Epithelial cell of prostate (primary cell): ENCODE measurements around the gene SV2B.

Experiments used
- DNase-seq: peaks from one replicate; pipeline ENCODE4 v3.0.0-alpha.2; 2011; ENCODE audit warnings: low read depth, low spot score
- H3K27ac ChIP-seq: fragments of 450-650 bp; 2 replicates; pipeline ENCODE4 v1.5.1; 2017; ENCODE audit warnings: mild to moderate bottlenecking

SV2B gene

DNA sequence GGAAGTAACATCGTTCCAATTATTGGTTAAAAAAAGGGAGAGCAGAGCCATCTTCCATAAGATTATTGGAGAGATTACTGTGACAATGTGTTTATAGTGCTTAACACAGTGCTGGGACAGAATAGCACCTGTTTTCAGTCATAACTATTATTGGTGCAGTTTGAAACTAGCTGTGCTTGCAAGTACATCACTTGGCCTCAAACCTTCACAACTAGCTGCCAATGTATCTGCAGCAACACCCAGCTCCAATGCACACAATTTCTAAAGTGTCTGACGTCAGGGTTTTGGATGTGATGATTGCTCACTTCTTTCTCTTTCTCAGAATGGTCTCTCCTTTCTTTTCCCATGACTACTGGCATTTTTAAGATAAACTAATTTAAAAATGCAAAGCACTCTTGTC, 246.2 kb downstream of the SV2B start:
- H3K27ac ChIP-seq, result no peak overlapping the region
- no peak for DNase-seq

DNA sequence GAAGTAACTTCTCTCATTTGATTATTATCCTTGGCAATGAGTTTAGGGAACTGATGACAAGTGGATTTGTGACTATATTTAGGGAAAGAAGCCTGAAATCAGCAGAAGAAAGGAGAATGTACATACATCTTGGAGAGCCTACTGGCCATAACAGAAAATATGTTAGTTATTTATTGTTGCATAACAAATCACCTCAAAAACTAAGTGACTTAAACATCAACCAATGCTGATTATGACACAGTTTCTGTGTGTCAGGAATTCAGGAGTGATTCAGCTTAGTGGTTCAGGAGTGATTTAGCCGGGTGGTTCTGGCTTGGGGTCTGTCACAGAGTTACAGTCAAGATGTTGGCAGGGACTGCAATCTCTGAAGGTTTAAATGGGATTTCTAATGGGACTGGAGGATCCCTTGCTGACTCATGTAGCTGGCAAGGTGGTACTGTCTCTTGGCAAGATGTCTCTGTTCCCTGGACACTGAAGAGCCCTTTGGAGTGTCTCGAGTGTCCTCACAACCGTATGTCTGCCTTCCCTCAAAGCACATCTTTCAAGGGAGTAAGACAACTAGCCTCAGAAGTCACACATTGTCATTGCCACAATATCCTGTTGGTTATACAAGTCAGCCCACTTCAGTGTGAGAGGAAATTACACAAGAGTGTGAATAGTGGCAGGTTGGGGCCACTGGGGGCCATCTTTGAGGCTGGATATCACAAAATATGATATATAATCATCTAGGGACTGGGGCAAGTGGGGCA, 248.9 kb downstream of the SV2B start:
- peak; percentile 16 for DNase-seq
- no peak overlapping the region for H3K27ac ChIP-seq
